HG03558 (cell line): ENCODE measurements around the gene APOB.

ENCODE experiments used
- ATAC-seq: cut with Tn5 transposase; IDR thresholded peaks from one replicate; pipeline ENCODE4 v1.9.1; 2021; ENCODE audit warnings: moderate number of reproducible peaks; ENCODE audit not compliant: unreplicated experiment; ENCODE audit errors: extremely low read depth

APOB gene

GRCh38 chr2:21022792-21023367 lies 21.0 kb downstream of the APOB start:
- no peak for ATAC-seq

GRCh38 chr2:21021430-21021829 lies 22.4 kb downstream of the APOB start:
- no peak for ATAC-seq

- no peak for ATAC-seq
These were observed 23.1 kb downstream of the APOB start for GRCh38 chr2:21020668-21021288.

- no peak for ATAC-seq
These were observed 23.7 kb downstream of the APOB start for GRCh38 chr2:21020031-21020667.

GRCh38 chr2:21019678-21020021 lies 24.2 kb downstream of the APOB start:
- no peak for ATAC-seq

- no peak for ATAC-seq
These were observed 24.7 kb downstream of the APOB start for GRCh38 chr2:21019000-21019677.

GRCh38 chr2:21018290-21018689 lies 25.6 kb downstream of the APOB start:
- no peak for ATAC-seq

- no peak for ATAC-seq
These were observed 26.1 kb downstream of the APOB start for GRCh38 chr2:21017748-21018276.

- no peak for ATAC-seq
These were observed 28.6 kb downstream of the APOB start for GRCh38 chr2:21015281-21015645.

GRCh38 chr2:21014364-21015280 lies 29.3 kb downstream of the APOB start:
- ATAC-seq, result no peak

- ATAC-seq, result no peak
These were observed 30.6 kb downstream of the APOB start for GRCh38 chr2:21013043-21013816.

- no peak for ATAC-seq
These were observed 31.3 kb downstream of the APOB start for GRCh38 chr2:21012557-21012937.

GRCh38 chr2:21011876-21012556 lies 31.9 kb downstream of the APOB start:
- no peak for ATAC-seq

GRCh38 chr2:21011453-21011852 lies 32.4 kb downstream of the APOB start:
- ATAC-seq, result no peak

GRCh38 chr2:21010813-21011439 lies 32.9 kb downstream of the APOB start:
- no peak for ATAC-seq

GRCh38 chr2:21009662-21010225 lies 34.1 kb downstream of the APOB start:
- ATAC-seq, result no peak

- ATAC-seq, result no peak
These were observed 34.8 kb downstream of the APOB start for GRCh38 chr2:21008790-21009661.
